ENCODE measurements around the gene FOXE3. TPM values are rescaled to one million over a fixed set of nuclear protein-coding genes. Genes with fewer than 3 reads are reported as not detected.

FOXE3 gene
- total RNA-seq, 1 donor from 2014 or later = not detected

- no peak for DNase-seq (ENCODE audit: low spot score)
Observed at GRCh38 chr1:47434051-47434842, 18.2 kb downstream of the FOXE3 start.

DNA sequence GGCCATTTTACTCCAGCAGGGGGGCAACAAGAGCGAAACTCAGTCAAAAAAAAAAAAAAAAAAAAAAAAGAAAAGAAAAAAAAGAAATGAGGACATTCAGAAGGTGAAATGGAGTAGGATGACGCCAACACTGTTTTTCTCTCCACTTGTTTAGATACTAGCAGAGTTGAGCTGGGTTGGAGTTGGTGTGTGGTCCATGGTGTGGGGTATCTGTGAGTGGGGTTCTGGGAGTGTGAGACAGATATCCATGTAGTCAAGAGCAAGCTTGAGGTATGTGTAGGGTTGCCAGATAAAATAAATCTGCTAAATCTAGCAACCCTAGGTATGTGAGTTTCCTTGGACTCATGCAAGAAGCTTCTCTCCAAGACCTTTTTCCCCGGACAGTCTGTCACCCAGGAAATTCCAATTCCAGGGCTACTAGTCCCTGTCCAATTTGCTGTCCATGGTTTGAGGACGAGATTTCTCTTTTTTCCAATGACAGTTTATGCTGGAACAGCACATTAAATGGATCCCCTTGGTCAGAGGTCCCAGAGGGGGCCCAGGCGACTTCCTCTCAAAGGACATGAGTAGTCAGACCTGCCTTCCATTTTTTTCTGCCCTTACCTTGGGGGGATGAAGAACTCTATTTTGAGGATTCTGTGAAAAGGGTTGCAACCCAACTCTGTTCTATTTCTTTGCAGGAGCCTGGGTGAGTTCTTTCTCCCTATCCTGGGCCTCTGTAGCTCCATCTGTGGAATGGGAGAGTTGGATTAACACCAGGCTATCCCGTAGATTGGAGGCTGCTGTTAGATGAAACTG, 19.6 kb downstream of the FOXE3 start:
- DNase-seq (ENCODE audit: low spot score) = no peak

- no peak for DNase-seq (ENCODE audit: low spot score)
Observed at GRCh38 chr1:47436304-47436978, 20.4 kb downstream of the FOXE3 start.

DNA sequence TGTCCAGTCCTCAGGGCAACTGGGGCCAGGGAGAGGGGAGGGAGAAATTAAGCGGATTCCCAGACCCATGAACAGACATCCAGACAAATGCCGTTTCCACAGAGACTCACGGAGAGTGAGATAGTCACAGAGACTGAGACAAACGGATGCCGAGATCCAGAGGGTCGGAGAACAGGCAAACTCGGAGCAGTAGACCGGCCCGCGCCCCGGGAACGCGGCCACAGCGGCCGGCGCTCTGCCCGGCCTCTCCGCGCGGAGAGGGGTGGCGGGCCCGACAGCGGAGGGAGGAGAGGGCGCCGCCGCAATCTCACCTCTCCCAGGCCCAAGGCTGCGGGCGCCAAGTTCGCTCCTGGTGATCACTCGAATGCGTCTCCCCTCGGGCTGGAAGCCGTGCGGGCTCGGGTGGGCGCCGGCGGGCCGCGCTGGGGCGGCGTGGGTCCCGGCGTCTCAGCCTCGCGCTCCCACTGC, 20.9 kb downstream of the FOXE3 start:
- no peak for DNase-seq (ENCODE audit: low spot score)

DNA sequence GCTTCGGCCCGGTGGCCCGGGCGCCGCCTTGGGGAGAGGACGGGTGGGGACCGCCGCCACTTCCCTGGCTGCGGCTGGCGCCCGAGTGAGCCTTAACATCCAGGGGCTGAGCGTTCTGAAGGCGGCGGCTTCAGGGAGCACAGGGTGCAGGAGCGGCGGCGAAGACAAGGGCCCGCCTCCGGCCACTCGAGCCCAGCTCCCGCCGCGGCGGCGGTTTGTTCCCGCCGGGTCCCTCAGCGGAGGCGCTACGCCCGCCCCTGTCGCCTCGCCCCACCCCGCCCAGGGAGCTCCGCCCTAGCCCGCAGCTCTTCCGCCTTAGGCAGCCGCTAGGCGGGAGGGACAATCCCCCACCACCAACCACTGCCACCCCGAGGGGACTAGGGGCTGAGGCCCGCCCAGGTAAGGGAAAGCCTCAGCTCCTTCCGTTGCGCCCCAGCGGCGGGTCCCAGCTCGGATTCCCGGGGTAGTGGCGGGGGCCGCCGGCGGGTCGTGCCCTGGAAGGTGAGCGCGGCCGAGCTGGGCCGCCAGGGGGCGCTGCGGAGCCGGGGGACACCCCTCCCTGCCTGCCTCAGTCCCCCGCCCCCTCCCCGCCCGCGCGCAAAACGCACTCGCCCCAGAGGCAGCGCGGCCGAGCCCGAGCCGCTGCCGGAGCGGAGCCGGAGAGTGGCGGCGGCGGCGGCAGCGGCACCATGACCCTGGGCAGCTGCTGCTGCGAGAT, 21.5 kb downstream of the FOXE3 start, which contains the start of gene FOXD2:
Gene FOXD2, plus strand, starts transcription at position 598 of the 718 bp plus-strand sequence. Its CDS starts 92 bp downstream, at position 690.
- peak; percentile 95 for DNase-seq (ENCODE audit: low spot score)

GRCh38 chr1:47438165-47439016, 22.3 kb downstream of the FOXE3 start:
- no peak for DNase-seq (ENCODE audit: low spot score)

DNA sequence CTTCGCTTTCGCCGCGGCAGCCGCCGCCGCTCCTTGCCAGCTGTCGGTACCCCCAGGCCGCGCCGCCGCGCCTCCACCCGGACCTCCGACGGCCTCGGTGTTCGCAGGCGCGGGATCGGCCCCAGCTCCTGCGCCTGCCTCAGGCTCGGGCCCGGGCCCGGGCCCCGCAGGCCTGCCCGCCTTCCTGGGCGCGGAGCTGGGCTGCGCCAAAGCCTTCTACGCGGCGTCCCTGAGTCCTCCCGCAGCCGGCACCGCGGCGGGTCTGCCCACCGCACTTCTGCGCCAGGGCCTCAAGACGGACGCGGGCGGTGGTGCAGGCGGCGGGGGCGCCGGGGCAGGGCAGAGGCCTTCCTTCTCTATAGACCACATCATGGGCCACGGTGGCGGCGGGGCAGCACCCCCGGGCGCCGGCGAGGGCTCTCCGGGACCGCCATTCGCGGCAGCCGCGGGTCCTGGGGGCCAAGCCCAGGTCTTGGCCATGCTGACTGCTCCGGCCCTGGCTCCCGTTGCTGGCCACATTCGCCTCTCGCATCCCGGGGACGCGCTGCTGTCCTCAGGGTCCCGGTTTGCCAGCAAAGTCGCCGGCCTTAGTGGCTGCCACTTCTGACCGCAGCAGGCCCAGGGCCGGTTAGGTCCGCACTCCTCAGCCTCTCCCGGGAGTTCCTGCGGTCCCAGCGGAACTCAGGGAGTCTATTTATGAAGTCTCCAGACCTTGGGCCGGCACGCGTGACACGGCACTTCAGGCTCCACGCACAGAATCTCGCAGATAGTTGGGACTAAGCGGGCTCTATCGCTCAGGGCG, 23.1 kb downstream of the FOXE3 start:
- no peak for DNase-seq (ENCODE audit: low spot score)

GRCh38 chr1:47439819-47440598, 23.9 kb downstream of the FOXE3 start:
- DNase-seq (ENCODE audit: low spot score) = no peak

DNA sequence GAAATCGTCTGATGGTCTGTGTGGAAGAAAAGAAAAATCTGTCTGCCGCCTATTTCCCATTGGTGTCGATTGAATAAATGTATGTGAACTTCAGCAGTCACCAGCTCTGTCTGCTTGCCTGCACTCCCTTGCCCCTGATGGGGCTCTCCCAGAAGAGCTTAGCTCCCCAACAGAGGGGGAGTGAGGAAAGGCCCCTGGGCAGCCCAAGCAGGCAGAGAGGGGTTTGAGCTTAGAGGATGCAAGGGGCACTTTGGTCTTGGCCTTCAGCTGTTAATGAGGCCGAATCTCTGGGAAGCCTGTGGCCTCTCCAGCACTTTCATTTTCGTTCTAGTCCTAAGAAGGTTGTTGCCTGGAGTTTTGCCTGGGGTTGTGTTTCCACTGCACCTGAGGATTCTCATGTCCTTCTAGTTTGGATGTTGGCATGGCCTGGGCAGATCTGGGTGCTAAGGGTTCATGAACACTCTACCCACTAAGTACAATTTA, 24.6 kb downstream of the FOXE3 start:
- DNase-seq (ENCODE audit: low spot score) = no peak

GRCh38 chr1:47441450-47442106, 25.5 kb downstream of the FOXE3 start:
- no peak for DNase-seq (ENCODE audit: low spot score)

DNA sequence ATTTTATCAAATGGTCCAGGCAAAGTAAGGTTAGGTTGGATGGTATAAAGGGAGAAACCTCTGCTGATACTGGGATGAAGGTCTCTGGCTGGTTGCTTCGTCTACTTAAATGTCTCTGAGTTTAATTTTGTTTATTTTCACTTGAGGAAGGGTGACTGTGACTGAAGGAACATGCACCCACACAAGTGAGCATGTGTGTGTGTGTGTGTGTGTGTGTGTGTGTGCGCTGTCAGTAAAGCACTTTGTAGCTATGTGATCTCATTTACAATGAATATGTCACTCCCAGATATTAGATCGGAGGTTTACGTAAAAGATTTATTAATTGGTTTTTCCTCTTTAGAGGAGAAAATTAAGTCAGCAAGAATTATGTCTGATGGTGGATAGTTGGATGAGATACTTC, 26.1 kb downstream of the FOXE3 start:
- DNase-seq (ENCODE audit: low spot score) = no peak

GRCh38 chr1:47442842-47443529, 26.9 kb downstream of the FOXE3 start:
- DNase-seq (ENCODE audit: low spot score) = no peak

DNA sequence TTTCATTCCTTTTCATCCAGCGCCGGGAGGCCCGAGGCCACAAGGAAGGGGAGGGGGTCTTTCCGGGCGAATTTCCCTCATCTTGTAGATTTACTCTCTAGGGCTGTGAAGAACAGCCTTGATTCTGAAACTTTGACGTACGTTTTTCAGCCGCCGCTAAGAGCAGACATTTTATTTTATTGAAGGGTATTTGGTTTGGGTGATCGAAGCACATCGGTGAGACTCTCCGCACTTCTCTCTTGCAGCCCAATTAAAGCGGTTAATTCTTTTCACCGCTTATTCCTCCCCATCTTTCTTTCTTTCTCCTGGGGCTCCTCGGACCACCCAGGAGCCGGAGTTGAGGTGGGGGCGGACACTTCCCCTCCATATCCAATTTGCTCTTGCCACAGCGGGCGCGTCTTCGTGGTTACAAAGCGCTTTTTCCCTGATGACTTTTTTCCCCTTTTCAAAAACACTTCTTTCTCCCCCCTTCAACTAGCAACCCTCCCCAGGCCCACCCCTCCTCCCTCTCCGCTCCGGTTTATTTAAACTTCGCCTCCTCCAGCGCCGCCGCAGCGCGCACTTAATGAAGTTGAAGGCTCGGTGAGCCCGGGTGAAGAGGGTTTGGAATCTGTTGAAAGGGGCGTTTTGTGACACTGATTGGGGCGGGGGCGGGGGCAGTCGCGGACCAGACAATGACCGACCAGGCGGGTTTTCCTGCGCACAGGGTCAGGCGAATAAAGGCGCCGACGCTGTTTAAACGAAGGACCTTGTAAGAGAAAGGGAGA, 27.6 kb downstream of the FOXE3 start:
- no peak for DNase-seq (ENCODE audit: low spot score)

GRCh38 chr1:47444297-47444561, 28.1 kb downstream of the FOXE3 start:
- no peak for DNase-seq (ENCODE audit: low spot score)

DNA sequence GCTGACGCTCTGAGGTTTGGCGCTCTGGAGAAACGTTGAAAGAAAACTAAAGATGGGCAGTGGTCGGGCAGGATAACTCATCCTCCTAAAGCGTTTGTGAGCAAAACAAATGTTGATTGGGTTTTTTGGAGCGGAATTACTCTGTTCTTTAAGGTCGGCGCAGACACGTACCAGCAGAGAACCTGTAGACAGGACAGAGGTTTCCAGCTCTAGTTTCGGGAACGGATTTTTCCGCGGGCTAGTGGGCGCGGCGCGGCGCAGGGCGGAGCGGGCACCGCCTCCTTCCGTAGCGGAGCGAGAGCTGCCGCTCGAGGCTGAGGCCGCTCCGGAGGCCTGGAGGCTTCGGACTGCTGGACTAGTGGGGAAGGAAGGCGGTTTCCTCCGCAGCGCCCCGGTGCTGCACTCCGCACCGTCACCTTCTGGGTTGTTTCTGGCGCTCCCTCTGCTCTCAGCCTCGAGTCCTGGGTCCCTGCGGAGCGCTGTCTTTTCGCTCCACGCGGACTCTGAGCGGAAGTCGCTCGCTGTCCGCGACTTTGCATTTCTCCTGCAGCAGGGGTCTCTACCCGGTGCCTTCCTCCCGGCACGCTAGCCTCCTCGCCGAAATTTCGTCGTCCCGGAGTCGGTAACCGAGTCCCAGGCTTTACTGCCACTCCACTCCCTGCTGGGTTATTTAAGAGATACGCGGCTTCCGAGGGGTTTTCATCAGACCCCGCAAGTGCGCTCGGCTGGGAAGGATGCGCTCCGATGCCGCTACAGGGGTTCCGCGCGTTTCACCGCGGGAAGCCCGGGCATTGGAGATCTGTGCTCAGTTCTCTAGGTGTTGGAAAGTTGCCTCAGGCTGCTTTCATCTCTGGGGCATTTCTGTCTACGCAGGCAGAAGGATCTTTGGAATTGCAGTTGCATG, 28.7 kb downstream of the FOXE3 start:
- DNase-seq (ENCODE audit: low spot score) = no peak
